ENCODE data around the gene KRT6A. TPM values are rescaled to one million over a fixed set of nuclear protein-coding genes. Genes with fewer than 3 reads are reported as not detected.

Gene KRT6A
- total RNA-seq, result not detected
- not detected for total RNA-seq (2013)

- ATAC-seq (no peak), DNase-seq (no peak)
- intact Hi-C loops (cut with micrococcal nuclease), result no loop called here
- TF ChIP-seq CTCF (IDR thresholded peaks at IDR 0.05), result no peak
- Mint-ChIP-seq H3K27ac (no peak within 1 kb of the TSS), H3K4me3 (no peak within 1 kb of the TSS), H3K36me3 (no peaks in the 10 kb centered on the region), H3K27me3 (ENCODE audit: low read depth in 2 of 2) (peaks cover 39 to 54% of the 10 kb centered on the region in 2 donors), H3K9me3 (no peaks in the 10 kb centered on the region), H3K4me1 (peaks cover 0 to 6% of the 10 kb centered on the region in 2 donors)
- Histone ChIP-seq H3K4me3 (ENCODE audit: low read length) (no peak within 1 kb of the TSS), H3K27me3 (ENCODE audit: control insufficient read depth, insufficient read depth, low read length) (peaks cover 2% of the 10 kb centered on the region), H3K9me3 (ENCODE audit: control insufficient read depth, insufficient read depth, low read length) (no peaks in the 10 kb centered on the region), H3K4me1 (ENCODE audit: control insufficient read depth, insufficient read depth, low read length) (no peaks in the 10 kb centered on the region), H3K36me3 (ENCODE audit: control insufficient read depth, insufficient read depth, low read length) (no peaks in the 10 kb centered on the region), H3K27ac (ENCODE audit: low read length) (no peak within 1 kb of the TSS)
- 90% methylated on average over 2 of the region's 2 CpGs for WGBS (ENCODE audit: insufficient coverage)
These were observed at the start of gene KRT6A for GRCh38 chr12:52493172-52493571. TSS of gene KRT6A (minus strand) at chr12:52493257. CDS start at chr12:52493188, 69 bp downstream.

- H3K36me3 ChIP-seq (ENCODE audit: control insufficient read depth, insufficient read depth, low read length), result no peaks in the 10 kb centered on the region
- H3K27ac ChIP-seq (ENCODE audit: low read length), result no peak overlapping the region
- peak in 1 of 3 donors; percentile 41 for ATAC-seq
- H3K27me3 ChIP-seq (ENCODE audit: control insufficient read depth, insufficient read depth, low read length), result no peaks in the 10 kb centered on the region
- Mint-ChIP-seq H3K27ac (no peak overlapping the region), H3K4me3 (no peak overlapping the region), H3K9me3 (no peaks in the 10 kb centered on the region), H3K36me3 (no peaks in the 10 kb centered on the region), H3K27me3 (ENCODE audit: low read depth in 2 of 2) (peaks cover 0 to 13% of the 10 kb centered on the region in 2 donors), H3K4me1 (peaks cover 19 to 30% of the 10 kb centered on the region in 2 donors)
- H3K4me1 ChIP-seq (ENCODE audit: control insufficient read depth, insufficient read depth, low read length), result peaks cover 12% of the 10 kb centered on the region
- H3K4me3 ChIP-seq (ENCODE audit: low read length), result no peak overlapping the region
- no peaks in the 10 kb centered on the region for H3K9me3 ChIP-seq (ENCODE audit: control insufficient read depth, insufficient read depth, low read length)
- intact Hi-C loops (cut with micrococcal nuclease), result no loop called here
- DNase-seq, result peak in 1 of 2 donors; percentile 27
- no peak for TF ChIP-seq CTCF (IDR thresholded peaks at IDR 0.05)
These were observed 49.1 kb upstream of the KRT6A start for GRCh38 chr12:52542157-52542556.

- H3K9me3 ChIP-seq (ENCODE audit: control insufficient read depth, insufficient read depth, low read length), result no peaks in the 10 kb centered on the region
- WGBS (ENCODE audit: insufficient coverage), result 93% methylated on average over 5 of the region's 5 CpGs
- H3K36me3 ChIP-seq (ENCODE audit: control insufficient read depth, insufficient read depth, low read length), result no peaks in the 10 kb centered on the region
- no peak overlapping the region for H3K4me3 Mint-ChIP-seq
- intact Hi-C loops (cut with micrococcal nuclease), result no loop called here
- no peaks in the 10 kb centered on the region for H3K27me3 ChIP-seq (ENCODE audit: control insufficient read depth, insufficient read depth, low read length)
- H3K36me3 Mint-ChIP-seq, result no peaks in the 10 kb centered on the region
- H3K27ac Mint-ChIP-seq, result no peak overlapping the region
- no peak for ATAC-seq
- H3K27me3 Mint-ChIP-seq (ENCODE audit: low read depth in 2 of 2), result peaks cover 0 to 15% of the 10 kb centered on the region in 2 donors
- H3K27ac ChIP-seq (ENCODE audit: low read length), result no peak overlapping the region
- peaks cover 12% of the 10 kb centered on the region for H3K4me1 ChIP-seq (ENCODE audit: control insufficient read depth, insufficient read depth, low read length)
- TF ChIP-seq CTCF (IDR thresholded peaks at IDR 0.05), result no peak
- H3K4me3 ChIP-seq (ENCODE audit: low read length), result no peak overlapping the region
- H3K4me1 Mint-ChIP-seq, result peaks cover 18 to 28% of the 10 kb centered on the region in 2 donors
- DNase-seq, result no peak
- no peaks in the 10 kb centered on the region for H3K9me3 Mint-ChIP-seq
These were observed 48.7 kb upstream of the KRT6A start for GRCh38 chr12:52541709-52542108.

- no peak for TF ChIP-seq CTCF (IDR thresholded peaks at IDR 0.05)
- Histone ChIP-seq H3K9me3 (ENCODE audit: control insufficient read depth, insufficient read depth, low read length) (no peaks in the 10 kb centered on the region), H3K27ac (ENCODE audit: low read length) (no peak overlapping the region), H3K27me3 (ENCODE audit: control insufficient read depth, insufficient read depth, low read length) (no peaks in the 10 kb centered on the region), H3K4me1 (ENCODE audit: control insufficient read depth, insufficient read depth, low read length) (peaks cover 12% of the 10 kb centered on the region), H3K36me3 (ENCODE audit: control insufficient read depth, insufficient read depth, low read length) (no peaks in the 10 kb centered on the region), H3K4me3 (ENCODE audit: low read length) (no peak overlapping the region)
- peaks cover 0 to 9% of the 10 kb centered on the region in 2 donors for H3K27me3 Mint-ChIP-seq (ENCODE audit: low read depth in 2 of 2)
- H3K4me3 Mint-ChIP-seq, result no peak overlapping the region
- DNase-seq (no peak), ATAC-seq (no peak)
- whole genome bisulfite sequencing (ENCODE audit: insufficient coverage), result 87% methylated on average over 7 of the region's 7 CpGs
- intact Hi-C loops (cut with micrococcal nuclease), result no loop called here
- H3K4me1 Mint-ChIP-seq, result peaks cover 12 to 23% of the 10 kb centered on the region in 2 donors
- no peaks in the 10 kb centered on the region for H3K9me3 Mint-ChIP-seq
- H3K27ac Mint-ChIP-seq, result no peak overlapping the region
- no peaks in the 10 kb centered on the region for H3K36me3 Mint-ChIP-seq
These were observed 47.5 kb upstream of the KRT6A start for GRCh38 chr12:52540531-52540930.

All from natural killer cell (primary cell).